Right atrium auricular region (tissue), 2 donors: ENCODE results near the gene SIL1. TPM values are rescaled to one million over a fixed set of nuclear protein-coding genes. Genes with fewer than 3 reads are reported as not detected.
A peak's percentile ranks its signal among the peaks of the same experiment; 100 is the strongest.

Experiments used
- DNase-seq: peaks from one replicate; pipeline ENCODE4 v3.0.0-alpha.2; 2019; ENCODE audit warnings: low spot score
- H3K27ac ChIP-seq, 2 donors: fragments of 200-600 bp; sonication (generic); 1 replicate in 1 of 2; 2 replicates in 1 of 2; pipeline ENCODE4 v1.5.1; 2016 to 2019
- H3K27me3 ChIP-seq, 2 donors: fragments of 200-600 bp; sonication (generic); one replicate each; pipeline versions ENCODE4 v1.5.1 to v1.6.0; 2017 to 2019
- H3K36me3 ChIP-seq: fragments of 200-600 bp; sonication (generic); one replicate; pipeline ENCODE4 v1.5.1; 2016
- H3K4me1 ChIP-seq, 2 donors: fragments of 200-600 bp; sonication (generic); one replicate each; pipeline versions ENCODE4 v1.5.1 to v1.6.0; 2017 to 2019
- H3K4me3 ChIP-seq, 2 donors: fragments of 200-600 bp; sonication (generic); 1 replicate in 1 of 2; 2 replicates in 1 of 2; pipeline ENCODE4 v1.5.1; 2017 to 2019; ENCODE audit warnings: mild to moderate bottlenecking in 1 of 2, moderate library complexity in 1 of 2
- H3K9me3 ChIP-seq, 2 donors: fragments of 200-600 bp; sonication (generic); one replicate each; pipeline ENCODE4 v1.5.1; 2019
- CTCF ChIP-seq, 2 donors: fragments of 200-600 bp; sonication (generic); IDR thresholded peaks; one replicate each; pipeline ENCODE4 v1.5.1; 2019; ENCODE audit warnings: antibody characterized with exemption in 2 of 2
- total RNA-seq, 2 donors: library from RNA; depleted of rRNA; stranded (reverse); fragments of >200 nt; gene quantifications; one replicate each; pipeline ENCODE4 v1.1.0, GENCODE V29; 2016

Gene SIL1
- total RNA-seq, 2 donors from 2014 or later = 32.7 to 41.3 TPM

- DNase-seq = no peak
- peak overlapping the region in 1 of 2 donors; percentile 28 for H3K27ac ChIP-seq
- no peak overlapping the region for H3K4me3 ChIP-seq
- no peaks in the 10 kb centered on the region for H3K27me3 ChIP-seq
- peaks cover 0 to 14% of the 10 kb centered on the region in 2 donors for H3K4me1 ChIP-seq
- peaks cover 17% of the 10 kb centered on the region for H3K36me3 ChIP-seq
- TF ChIP-seq CTCF (IDR thresholded peaks at IDR 0.05) = no peak
- no peaks in the 10 kb centered on the region for H3K9me3 ChIP-seq
These were observed 286.1 kb downstream of the SIL1 start for GRCh38 chr5:138912093-138912492.

GRCh38 chr5:138911441-138911840 lies 286.7 kb downstream of the SIL1 start:
- H3K27ac ChIP-seq = no peak overlapping the region
- H3K4me3 ChIP-seq = no peak overlapping the region
- peaks cover 0 to 14% of the 10 kb centered on the region in 2 donors for H3K4me1 ChIP-seq
- no peaks in the 10 kb centered on the region for H3K9me3 ChIP-seq
- no peak for TF ChIP-seq CTCF (IDR thresholded peaks at IDR 0.05)
- peaks cover 24% of the 10 kb centered on the region for H3K36me3 ChIP-seq
- no peaks in the 10 kb centered on the region for H3K27me3 ChIP-seq
- no peak for DNase-seq

GRCh38 chr5:138910546-138911185 lies 287.5 kb downstream of the SIL1 start:
- peaks cover 30% of the 10 kb centered on the region for H3K36me3 ChIP-seq
- H3K27ac ChIP-seq = no peak overlapping the region
- H3K4me1 ChIP-seq = peaks cover 0 to 14% of the 10 kb centered on the region in 2 donors
- H3K4me3 ChIP-seq = no peak overlapping the region
- H3K9me3 ChIP-seq = no peaks in the 10 kb centered on the region
- no peak for TF ChIP-seq CTCF (IDR thresholded peaks at IDR 0.05)
- H3K27me3 ChIP-seq = no peaks in the 10 kb centered on the region
- no peak for DNase-seq

- no peak for TF ChIP-seq CTCF (IDR thresholded peaks at IDR 0.05)
- no peak for DNase-seq
- peaks cover 39% of the 10 kb centered on the region for H3K36me3 ChIP-seq
- H3K27me3 ChIP-seq = no peaks in the 10 kb centered on the region
- H3K9me3 ChIP-seq = no peaks in the 10 kb centered on the region
- H3K27ac ChIP-seq = no peak overlapping the region
- peaks cover 0 to 14% of the 10 kb centered on the region in 2 donors for H3K4me1 ChIP-seq
- H3K4me3 ChIP-seq = no peak overlapping the region
These were observed 288.4 kb downstream of the SIL1 start for GRCh38 chr5:138909734-138910133.

- peaks cover 61% of the 10 kb centered on the region for H3K36me3 ChIP-seq
- no peak for TF ChIP-seq CTCF (IDR thresholded peaks at IDR 0.05)
These were observed 292.6 kb downstream of the SIL1 start for GRCh38 chr5:138905541-138905940.

More at GRCh38 chr5:138905541-138905940, 292.6 kb downstream of the SIL1 start:
- Histone ChIP-seq H3K9me3 (no peaks in the 10 kb centered on the region), H3K27me3 (no peaks in the 10 kb centered on the region), H3K4me1 (no peaks in the 10 kb centered on the region), H3K27ac (no peak overlapping the region), H3K4me3 (no peak overlapping the region)
- no peak for DNase-seq
